Glomerular visceral epithelial cell (primary cell): ENCODE data around the gene CD70.
"Not testable (repeated sequence)": the region's sequence is repeated elsewhere in the genome, so short reads cannot be mapped to it uniquely, and the experiment has no call there.

Source experiments
- DNase-seq: peaks from one replicate; pipeline ENCODE4 v3.0.0-alpha.2; 2016; ENCODE audit errors: extremely low spot score

CD70 gene

DNA sequence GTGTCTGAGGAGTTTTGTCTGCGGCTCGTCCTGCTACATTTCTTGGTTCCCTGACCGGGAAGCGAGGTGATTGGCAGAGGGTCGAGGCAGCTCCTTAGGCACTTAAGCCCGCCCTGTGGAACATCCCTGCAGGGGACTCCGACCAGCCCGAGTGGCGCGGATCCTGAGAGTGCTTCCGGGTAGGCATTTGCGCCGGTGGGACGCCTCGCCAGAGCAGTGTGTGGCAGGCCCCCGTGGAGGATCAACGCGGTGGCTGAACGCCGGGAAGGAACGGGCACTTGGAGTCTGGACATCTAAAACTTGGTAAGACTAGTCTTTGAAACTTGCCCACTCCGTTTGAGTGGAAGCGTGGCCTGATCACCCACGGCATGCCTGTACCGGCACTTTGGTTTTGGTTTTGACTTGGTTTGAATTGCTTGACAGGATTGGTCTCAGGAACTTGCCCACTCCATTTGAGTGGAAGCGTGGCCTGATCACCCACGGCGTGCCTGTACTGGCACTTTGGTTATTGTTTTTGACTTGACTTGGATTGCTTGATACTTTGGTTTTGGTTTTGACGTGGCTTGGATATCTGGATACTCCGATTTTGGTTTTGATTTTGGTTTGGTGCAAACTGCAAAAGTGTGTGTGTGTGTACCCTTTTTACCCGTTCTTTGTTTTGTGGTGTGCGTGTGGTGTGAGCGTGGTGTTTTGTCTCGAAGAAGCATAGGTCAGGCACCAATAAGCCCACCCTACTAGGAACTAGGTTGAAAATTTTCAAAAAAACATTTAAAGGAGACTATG lies 6.7 kb upstream of the CD70 start:
- not testable (repeated sequence) for DNase-seq

DNA sequence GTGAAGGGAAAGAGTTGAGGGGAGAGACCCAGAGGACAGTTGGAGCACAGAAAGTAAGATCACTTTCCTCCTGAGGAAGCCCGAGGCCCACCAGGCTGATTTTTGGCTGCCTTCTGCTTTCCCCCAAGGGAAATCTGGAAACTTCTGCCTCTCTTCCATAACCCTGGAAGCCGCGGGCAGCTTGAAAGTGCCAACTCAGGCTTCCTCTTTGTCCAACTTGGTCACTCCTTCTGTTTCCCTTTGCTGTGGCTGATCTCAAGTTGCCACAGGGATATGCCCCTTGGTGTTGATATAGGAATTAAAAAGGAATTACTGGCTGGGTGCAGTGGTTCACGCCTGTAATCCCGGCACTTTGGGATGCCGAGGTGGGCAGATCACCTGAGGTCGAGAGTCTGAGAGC lies 5.7 kb upstream of the CD70 start:
- DNase-seq = no peak

DNA sequence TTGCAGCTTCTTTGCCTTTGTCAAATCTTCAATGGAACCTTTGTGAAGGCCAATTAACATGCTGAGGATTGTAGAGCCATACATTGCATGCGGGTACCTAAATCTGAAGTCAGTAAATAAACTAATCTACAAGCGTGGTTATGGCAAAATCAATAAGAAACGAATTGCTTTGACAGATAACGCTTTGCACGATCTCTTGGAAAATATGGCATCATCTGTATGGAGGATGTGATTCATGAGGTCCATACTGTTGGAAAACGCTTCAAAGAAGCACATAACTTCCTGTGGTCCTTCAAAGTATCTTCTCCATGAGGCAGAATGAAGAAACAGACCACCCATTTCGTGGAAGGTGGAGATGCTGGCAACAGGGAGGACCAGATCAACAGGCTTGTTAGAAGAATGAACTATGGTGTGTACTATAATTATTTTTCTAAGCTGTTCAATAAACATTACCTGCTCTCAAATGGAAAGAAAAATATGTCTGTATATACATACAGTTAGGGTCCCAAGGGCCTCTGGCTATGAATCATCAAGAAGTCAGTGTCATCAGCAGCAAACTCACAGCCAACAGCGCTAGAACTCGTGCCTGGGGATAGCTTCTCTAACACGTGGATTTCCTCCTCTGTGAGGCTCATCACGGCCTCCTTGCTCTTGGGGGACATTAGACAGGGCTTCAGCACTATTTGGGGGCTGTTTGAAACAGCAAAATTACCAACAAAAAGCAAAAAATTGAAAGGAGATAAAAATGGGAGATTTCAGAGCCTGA lies 2.9 kb upstream of the CD70 start:
- DNase-seq = no peak

DNA sequence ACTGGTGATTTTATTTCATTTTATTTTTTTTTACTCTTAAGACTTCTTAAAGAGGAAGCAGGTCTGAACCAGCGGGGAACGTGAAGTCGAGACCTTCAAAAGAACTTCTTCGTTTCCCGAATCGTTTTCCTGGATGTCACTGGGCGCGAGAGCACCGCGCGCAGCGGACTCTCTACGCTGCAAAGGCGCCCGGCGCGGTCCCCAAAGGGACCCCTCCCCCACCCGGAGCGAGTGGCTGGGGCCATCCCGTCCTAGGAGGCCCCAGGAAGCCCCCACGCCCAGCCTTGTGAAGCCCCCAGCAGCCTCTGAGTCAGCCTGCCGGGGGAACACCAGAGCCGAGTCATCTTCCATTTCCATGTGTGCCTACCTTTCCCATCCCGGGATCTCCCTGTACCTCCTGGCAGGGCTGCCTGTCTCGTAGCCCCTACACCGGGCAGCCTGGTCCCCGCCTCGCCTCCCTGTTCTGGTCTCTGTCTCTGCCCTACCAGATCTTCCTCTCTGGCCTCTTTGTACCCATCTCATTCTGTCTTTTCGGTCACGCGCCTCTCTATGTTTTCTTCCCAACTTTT lies 608 bp downstream of the CD70 start:
- no peak for DNase-seq

DNA sequence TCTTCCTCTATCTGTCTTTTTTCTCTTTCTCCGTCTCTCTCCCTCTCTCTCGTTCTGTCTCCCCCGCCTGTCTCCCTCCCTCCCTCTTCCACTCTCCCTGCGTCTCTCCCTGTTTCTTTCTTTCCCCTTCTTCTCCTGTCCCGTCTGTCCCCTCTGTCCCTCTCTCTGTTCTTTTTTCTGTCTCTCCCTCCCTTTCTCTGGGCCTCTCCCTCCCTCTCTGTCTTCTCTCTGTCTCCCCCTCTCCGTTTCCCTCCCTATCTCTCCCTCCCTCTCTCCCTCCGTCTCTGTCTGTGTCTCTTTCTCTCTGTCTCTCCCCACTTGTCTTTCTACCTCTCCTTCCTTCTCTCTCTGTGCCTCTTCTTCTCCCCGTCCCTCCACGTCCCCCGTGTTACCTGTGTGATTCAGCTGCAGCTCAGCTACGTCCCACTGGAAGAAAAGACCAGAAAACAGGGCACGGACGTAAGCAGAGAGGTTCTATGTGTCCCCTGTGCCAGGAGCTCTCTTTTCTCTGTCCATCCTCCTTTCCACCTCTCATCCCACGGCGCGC lies 1.2 kb downstream of the CD70 start:
- no peak for DNase-seq

DNA sequence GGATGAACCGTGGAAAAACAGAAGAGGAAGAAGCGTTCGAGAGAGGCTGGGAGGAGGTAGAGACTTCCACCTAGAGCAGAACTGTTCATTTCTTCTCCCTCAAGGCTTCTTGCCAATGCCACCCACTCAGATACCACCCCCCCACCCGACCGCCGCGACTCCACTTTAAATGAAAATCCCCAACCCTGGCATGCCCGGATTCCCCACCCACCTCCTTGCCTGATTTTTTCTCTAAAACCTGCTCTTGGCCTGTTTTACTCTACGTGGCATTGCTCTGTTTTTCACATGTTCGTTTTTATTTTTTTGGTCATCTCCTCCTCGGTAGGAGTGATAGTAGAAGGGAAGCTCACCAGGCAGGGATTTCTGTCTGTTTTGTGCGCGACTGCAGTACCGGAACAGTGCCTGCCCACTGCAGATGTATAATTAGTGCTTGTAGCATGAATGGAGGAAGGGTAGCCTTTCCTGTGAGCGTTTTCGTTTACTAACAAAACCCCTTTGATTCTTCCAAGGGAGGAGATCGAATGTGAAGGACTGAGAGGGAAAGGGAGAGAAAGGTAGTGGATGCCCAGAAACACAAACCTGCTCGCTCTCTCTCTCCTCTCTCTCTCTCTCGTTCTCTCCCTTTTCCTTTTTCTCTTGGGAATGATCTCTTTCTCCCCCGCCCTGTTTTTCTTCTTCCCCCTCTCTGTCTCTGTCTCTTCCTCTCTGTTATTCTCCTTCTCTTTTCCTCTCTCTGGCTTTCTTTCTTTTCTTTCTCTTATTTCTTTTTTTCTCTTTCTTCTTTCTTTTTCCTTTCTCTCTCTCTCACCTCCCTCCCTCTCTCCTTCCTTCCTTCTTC lies 2.2 kb downstream of the CD70 start:
- no peak for DNase-seq

DNA sequence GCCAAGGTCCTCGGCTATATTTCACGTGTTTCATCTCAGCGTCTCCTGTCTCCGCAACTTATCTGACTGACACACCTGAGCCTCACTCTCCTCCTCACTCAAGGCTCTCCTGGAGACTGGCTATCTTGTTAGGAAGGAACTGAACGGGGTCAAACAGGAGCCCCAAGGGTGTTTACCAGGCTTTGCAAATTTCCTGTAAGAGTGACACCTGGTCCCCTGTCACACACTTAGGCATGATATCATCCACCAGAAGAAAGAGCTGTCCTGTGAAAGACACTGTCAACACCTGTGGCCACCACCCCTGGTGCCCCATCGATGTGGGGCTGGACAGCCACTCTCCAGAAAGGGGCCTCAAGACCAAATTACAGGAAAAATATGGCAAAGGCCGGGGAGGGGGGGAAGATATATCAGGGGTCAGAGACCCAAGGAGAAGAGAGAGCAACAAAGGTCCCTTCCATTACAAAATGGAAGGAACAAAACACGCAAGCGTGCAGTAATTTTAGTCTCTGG lies 2.9 kb downstream of the CD70 start:
- DNase-seq = no peak

DNA sequence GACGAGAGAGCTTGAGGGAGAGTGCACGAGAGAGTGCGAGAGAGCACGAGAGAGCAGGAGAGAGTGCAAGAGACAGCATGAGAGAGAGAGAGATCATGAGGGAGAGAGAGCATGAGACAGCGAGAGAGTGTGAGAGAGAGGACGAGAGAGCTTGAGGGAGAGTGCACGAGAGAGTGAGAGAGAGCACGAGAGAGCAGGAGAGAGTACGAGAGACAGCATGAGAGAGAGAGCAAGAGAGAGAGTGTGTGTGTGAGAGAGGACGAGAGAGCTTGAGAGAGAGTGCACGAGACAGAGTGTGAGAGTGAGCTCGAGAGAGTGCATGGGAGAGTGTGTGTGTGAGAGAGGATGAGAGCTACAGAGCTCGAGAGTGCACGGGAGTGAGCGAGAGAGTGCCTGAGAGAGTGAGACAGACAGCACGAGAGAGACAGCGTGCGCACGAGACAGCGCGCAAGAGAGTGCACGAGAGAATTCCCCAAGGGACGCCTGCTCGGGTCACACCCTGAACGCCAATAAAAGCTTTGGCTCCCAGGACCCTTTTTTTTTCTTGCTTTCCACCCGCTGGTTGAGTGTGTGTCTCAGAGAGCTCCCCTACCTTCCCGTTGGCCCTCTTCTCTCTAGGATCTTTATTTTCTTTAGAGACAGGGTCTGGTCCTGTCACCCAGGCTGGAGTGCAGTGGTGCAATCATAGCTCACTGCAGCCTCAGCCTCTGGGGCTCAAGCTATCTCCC lies 3.7 kb downstream of the CD70 start:
- no peak for DNase-seq

DNA sequence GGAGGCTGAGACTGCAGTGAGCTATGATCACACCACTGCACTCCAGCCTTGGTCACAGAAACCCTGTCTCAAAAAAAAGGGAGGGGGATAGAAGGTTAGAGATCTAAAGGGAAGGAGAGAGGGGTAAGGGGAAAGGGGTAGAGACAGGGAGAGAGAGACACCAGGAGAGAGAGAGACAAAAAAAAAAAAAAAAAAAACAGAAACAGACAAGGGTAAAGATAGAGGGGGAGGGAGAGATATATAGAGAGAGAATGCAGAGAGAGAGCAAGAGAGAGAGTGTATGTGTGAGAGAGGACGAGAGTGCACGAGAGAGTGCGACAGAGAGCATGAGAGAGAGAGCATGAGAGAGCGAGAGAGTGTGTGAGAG lies 4.2 kb downstream of the CD70 start:
- no peak for DNase-seq

DNA sequence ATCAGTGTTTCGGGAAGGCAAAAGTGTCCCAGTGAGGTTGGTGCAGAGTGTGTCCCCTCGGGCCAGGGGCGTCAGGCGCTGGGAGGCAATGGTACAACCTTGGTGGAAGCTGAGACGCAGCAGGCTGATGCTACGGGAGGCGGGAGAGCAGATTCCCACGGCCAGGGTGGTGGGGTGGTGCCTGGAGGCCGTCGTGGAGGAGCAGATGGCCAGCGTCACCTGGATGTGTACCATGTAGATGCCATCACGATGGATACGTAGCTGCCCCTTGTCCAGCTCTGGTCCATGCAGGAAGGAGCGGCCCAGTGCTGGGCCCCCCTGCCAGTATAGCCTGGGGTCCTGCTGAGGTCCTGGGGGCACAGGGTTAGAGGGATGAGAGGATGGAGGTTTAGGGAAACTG lies 4.9 kb downstream of the CD70 start:
- DNase-seq = no peak

DNA sequence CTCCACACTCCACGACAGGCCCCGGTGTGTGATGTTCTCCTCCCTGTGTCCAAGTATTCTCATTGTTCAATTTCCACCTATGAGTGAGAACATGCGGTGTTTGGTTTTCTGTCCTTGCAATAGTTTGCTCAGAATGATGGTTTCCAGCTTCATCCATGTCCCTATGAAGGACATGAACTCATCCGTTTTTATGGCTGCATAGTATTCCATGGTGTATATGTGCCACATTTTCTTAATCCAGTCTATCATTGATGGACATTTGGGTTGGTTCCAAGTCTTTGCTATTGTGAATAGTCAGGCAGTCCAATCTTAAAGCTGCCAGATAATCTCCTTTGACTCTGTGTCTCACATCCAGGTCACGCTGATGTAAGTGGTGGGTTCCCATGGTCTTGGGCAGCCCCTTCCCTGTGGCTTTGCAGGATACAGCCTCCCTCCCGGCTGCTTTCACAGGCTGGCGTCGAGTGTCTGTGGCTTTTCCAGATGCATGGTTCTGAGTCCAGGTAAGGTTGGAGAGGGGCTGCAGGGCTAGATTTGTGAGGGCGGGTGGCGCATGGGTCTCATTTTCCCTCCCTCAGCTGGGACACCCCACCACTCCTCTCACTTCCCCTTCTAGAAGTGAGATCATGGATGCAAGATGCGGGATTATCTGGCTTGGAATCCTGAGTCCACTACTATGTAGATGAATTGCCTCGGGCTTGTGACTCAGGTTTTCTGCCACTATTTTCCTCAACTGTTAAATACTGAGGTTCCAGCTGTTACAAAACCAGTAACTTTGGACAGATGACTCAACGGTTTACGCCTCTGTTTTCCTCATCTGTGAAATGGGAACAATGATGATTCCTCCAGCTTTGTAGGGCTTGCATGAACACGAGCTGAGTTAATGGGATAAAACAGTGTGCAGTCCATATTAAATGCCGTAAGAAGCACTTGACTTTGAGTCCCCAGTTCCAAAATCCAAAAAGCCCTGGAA lies 8.2 kb downstream of the CD70 start:
- DNase-seq = not testable (repeated sequence)

DNA sequence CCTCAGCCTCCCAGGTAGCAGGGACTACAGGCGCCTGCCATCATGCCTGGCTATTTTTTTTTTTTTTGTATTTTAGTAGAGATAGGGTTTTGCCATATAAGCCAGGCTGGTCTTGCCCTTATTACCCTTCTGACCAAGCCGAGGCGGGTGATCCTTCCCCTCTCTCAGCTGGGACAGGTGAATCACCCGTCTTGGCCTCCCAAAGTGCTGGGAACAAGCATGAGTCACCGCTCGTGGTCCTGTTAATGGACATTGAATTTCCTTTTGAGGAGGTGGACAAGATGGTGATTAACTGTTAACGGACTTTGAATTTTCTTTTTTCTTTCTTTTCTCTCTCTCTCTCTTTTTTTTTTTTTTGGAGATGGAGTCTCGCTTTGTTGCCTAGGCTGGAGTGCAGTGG lies 10.6 kb downstream of the CD70 start:
- peak; percentile 98 for DNase-seq

DNA sequence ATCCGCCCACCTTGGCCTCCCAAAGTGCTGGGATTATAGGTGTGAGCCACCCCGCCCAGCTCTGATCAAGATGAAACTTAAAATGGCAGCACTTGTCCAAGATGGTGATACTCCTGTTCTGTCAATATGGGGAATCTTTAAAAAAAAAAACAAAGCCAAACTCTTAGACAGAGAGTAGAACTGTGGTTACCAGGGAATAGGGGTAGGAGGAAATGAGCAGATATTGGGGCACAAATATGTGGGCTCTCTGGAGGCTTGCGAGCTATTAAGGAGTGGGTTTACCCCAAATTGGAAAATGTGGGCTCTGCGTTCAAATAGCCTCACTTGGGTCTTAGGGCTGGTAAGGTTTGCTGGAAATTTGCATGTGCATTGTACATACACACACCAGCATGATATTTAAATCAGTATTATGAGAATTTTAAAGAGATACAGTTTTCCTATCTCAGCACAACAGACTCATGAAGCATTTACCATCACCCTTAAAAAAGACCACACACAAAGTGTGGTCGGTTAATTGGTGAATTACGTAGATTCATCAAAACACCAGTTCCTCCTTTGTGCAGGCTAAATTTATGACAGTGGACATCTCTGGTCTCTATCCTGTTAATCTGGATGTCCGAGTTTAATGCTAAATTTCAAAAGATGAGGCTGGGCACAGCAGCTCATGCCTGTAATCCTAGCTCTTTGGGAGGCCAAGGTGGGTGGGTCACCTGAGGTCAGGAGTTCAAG lies 11.3 kb downstream of the CD70 start:
- no peak for DNase-seq

DNA sequence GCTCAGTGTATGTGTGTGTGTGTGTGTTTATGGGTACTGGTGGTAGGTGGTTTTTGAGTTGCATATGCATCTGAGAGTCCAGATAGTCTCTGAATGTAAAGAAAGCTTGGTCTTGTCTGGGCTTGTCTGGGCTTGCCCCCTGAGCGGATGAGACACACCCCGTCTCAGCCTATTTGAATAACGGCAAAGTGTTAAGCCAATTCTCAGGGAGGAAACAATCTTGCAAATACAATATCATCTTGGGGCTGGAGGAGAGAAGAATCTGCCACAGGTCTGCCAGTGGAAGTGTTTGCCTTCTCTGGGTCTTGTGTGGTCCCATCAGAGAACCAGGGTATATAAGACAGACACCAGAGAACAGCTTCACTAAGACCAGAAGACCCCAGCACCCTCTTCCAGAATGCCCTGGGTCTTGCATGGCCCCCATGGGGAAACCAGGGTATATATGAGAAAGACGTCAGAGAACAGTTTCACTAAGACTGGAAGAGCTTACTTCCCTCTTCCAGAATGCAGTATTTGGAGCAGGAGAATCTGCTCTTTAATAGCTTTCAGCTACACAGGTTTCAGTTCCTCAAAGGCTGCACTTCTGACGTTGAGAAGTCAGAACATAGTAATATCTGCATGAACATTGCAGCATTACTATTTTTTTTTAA lies 13.3 kb downstream of the CD70 start:
- peak; percentile 59 for DNase-seq

DNA sequence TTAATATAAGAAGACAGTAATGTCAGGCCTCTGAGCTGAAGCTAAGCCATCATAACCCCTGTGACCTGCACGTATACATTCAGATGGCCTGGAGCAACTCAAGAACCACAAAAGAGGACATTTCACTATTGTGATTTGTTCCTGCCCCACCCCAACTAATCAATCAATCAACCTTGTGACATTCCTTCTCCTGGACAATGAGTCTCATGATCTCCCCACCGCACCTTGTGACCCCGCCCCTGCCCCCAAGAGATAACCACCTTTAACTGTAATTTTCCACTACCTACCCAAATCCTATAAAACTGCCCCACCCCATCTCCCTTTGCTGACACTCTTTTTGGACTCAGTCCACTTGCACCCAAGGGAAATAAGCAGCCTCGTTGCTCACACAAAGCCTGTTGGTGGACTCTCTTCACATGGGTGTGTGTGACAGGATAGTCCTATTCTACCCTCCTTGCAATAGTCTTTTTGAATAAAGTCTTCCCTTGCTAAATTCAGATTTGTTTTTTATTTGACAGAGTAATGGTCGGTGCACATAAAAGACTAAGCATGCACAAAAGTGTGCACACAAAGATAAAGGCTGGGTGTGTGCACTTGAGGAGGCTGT lies 14.0 kb downstream of the CD70 start:
- no peak for DNase-seq

DNA sequence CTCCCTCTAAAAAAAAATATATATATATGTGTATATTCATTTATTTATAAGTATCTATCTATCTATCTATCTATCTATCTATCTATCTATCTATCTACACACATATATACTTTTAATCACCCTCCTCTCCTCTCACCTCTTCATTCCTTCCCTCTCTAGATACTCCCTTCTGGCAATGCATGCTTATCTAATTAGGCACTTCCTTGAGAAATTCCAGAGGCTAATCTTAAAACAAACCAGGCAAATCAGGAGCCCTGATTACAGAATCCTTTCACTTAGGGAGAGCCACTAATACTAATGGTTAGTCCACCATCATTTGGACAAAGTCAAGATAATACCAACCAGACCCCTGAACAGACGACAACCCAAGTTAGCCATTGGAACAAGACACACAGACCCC lies 17.6 kb downstream of the CD70 start:
- no peak for DNase-seq

DNA sequence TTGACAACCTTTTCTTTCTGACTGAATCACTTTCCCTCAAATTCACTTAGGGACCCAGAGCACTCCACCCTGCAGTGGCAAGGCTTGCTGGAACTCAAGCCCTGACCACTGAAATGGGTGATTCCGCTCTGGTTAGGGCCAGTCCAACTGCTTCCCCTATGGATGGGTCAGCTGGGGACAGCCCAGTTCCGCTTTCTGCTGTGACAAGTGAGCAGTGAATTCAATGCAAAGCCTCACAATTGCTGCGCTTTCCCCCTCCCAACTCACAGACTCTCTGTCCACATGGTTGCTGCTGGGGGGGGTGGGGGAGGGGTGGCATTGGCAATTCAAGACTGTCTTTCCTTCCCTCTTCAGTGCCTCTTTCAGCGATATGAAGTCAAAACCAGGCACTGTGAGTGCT lies 18.7 kb downstream of the CD70 start:
- DNase-seq = no peak

DNA sequence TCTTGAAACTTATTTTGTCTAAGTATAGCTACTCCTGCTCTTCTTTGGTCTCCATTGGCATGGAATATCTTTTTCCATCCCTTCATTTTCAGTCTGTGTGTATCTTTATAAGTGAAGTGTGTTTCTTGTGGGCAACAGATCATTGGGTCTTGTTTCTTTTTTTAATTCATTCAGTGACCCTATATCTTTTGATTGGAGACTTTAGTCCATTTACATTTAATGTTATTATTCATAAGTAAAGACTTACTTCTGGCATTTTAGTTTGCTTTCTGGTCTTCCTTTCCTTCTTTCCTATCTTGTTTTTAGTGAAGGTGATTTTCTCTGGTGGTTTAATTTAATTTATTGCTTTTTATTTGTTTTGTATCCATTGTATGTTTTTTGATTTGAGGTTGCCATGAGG lies 19.8 kb downstream of the CD70 start:
- no peak for DNase-seq
